A549 (cell line): ENCODE data around the gene MFAP3L.

ENCODE experiments used
- CEBPB ChIP-seq, 2 experiments: fragments of >200 bp in 1 of 2; sonication (Bioruptor Twin) in 1 of 2; formaldehyde crosslinking in 1 of 2; IDR thresholded peaks; 2 replicates each; pipeline ENCODE4 v1.6.1; 2012 to 2016
- CTCF ChIP-seq: fragments of >200 bp; sonication (Bioruptor Twin); formaldehyde crosslinking; IDR thresholded peaks from 3 replicates; pipeline ENCODE4 v1.5.1; 2016
- HDAC2 ChIP-seq: fragments of 200-600 bp; sonication (generic); IDR thresholded peaks from 2 replicates; pipeline ENCODE4 v1.6.1; 2016
- KDM1A ChIP-seq: fragments of 200-600 bp; sonication (generic); IDR thresholded peaks from 2 replicates; pipeline ENCODE4 v1.6.1; 2016; ENCODE audit warnings: low read depth, mild to moderate bottlenecking
- RFX5 ChIP-seq: fragments of 450-650 bp; IDR thresholded peaks from 2 replicates; pipeline ENCODE4 v1.7.1; 2014; ENCODE audit warnings: antibody characterized with exemption, mild to moderate bottlenecking, moderate library complexity
- TF ChIP-seq, protein P1 (sequence below): IDR thresholded peaks from 2 replicates; pipeline ENCODE4 v1.6.1; 2012

DNA sequence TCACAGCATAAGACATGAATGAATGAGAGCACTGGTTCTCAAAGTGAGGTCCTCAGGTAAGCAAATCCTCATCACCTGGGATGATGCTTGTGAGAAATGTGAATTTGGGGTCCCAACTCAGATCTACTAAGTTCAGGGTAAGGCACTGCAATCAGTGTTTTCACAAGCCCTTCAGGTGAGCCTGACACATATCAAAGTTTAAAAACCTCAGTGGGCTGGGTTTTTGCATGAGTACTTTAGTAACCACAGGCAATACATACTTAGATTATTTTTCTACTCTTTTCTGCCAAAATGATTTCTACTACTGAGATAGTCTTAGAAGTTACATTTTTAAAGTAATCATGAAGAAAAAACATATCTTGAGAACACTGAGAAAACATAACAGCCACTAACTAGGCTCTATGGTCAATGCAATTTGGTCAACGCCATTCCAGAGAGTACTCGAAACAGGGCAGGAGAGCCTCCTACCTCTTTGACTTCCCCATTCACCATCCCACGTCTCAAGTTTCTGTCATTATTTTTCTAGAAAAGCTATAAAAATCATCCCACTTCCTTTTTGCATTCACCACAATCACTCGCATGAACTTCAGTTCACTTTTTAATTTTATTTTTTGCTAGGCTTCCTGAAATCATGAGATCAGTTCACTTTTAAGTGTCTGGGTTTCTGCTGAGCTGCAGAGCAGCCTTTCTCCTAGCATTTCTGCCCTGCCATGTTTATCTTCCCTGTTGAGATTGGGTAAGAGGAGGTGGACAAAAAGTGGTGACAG, 73.8 kb downstream of the MFAP3L start:
- no peak for TF ChIP-seq RFX5
- no peak for TF ChIP-seq CTCF
- no peak for TF ChIP-seq CEBPB (IDR thresholded peaks at IDR 0.05)
- no peak for TF ChIP-seq HDAC2
- TF ChIP-seq, protein P1, sequence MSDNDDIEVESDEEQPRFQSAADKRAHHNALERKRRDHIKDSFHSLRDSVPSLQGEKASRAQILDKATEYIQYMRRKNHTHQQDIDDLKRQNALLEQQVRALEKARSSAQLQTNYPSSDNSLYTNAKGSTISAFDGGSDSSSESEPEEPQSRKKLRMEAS, result no peak
- TF ChIP-seq KDM1A, result no peak
